Endothelial cell (in vitro differentiated cells): ENCODE measurements around the gene NKX2-4. TPM values are rescaled to one million over a fixed set of nuclear protein-coding genes. Genes with fewer than 3 reads are reported as not detected.

ENCODE experiments used
- DNase-seq: peaks from one replicate; pipeline ENCODE4 v3.0.0; 2021; ENCODE audit warnings: low spot score
- H3K27ac Mint-ChIP-seq: one replicate; pipeline ENCODE4 v1.8.0; 2021; ENCODE audit warnings: mixed read lengths, inconsistent platforms; ENCODE audit not compliant: unreplicated experiment
- H3K27me3 Mint-ChIP-seq: one replicate; pipeline ENCODE4 v1.8.0; 2021; ENCODE audit warnings: mild to moderate bottlenecking, moderate library complexity, mixed read lengths, inconsistent platforms; ENCODE audit not compliant: unreplicated experiment
- H3K36me3 Mint-ChIP-seq: one replicate; pipeline ENCODE4 v1.8.0; 2021; ENCODE audit warnings: mild to moderate bottlenecking, low read depth, mixed read lengths, inconsistent platforms; ENCODE audit not compliant: unreplicated experiment
- H3K4me1 Mint-ChIP-seq: one replicate; pipeline ENCODE4 v1.8.0; 2021; ENCODE audit warnings: mild to moderate bottlenecking, mixed read lengths, inconsistent platforms; ENCODE audit not compliant: unreplicated experiment
- H3K4me3 Mint-ChIP-seq: one replicate; pipeline ENCODE4 v1.8.0; 2021; ENCODE audit warnings: mild to moderate bottlenecking, mixed read lengths, inconsistent platforms; ENCODE audit not compliant: unreplicated experiment
- H3K9me3 Mint-ChIP-seq: one replicate; pipeline ENCODE4 v1.8.0; 2021; ENCODE audit warnings: mixed read lengths, inconsistent platforms; ENCODE audit not compliant: unreplicated experiment
- total RNA-seq: library from RNA; stranded (reverse); fragmentation: NEBNext Ultra II Directional; extraction: Animal tissue kit (Norgen Biotek cat#: 25700); gene quantifications from one replicate; pipeline ENCODE4 v1.2.1, GENCODE V29; 2021; ENCODE audit not compliant: unreplicated experiment
- TF ChIP-seq, protein P1 (sequence below): fragments of 200-600 bp; sonication (generic); IDR thresholded peaks from one replicate; pipeline ENCODE4 v1.5.0; 2021; ENCODE audit warnings: antibody characterized with exemption; ENCODE audit not compliant: unreplicated experiment

NKX2-4 gene
- total RNA-seq, 1 donor from 2014 or later: not detected

DNA sequence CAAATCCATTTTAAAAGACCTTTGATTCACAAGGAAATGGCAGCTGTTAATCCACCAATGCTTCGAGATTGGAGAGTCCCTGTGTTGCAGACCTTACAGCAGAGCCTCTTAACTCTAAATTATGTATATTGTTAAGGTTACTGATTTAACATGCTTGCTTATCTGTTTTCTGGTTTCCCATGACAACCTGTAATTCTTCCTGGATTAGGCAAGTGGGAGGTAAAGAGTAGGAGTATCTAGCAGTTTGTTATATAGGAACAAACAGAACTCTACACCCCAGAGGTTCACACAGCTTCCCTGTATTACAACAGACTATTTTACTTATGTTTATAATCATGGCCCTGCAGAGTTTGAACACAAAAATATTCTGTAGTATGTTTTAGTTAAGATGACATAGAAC lies 39.5 kb downstream of the NKX2-4 start:
- TF ChIP-seq, protein P1, sequence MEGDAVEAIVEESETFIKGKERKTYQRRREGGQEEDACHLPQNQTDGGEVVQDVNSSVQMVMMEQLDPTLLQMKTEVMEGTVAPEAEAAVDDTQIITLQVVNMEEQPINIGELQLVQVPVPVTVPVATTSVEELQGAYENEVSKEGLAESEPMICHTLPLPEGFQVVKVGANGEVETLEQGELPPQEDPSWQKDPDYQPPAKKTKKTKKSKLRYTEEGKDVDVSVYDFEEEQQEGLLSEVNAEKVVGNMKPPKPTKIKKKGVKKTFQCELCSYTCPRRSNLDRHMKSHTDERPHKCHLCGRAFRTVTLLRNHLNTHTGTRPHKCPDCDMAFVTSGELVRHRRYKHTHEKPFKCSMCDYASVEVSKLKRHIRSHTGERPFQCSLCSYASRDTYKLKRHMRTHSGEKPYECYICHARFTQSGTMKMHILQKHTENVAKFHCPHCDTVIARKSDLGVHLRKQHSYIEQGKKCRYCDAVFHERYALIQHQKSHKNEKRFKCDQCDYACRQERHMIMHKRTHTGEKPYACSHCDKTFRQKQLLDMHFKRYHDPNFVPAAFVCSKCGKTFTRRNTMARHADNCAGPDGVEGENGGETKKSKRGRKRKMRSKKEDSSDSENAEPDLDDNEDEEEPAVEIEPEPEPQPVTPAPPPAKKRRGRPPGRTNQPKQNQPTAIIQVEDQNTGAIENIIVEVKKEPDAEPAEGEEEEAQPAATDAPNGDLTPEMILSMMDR: no peak
- Mint-ChIP-seq H3K27ac (peak overlapping the region; percentile 74), H3K4me3 (no peak overlapping the region), H3K4me1 (peaks cover 25% of the 10 kb centered on the region), H3K36me3 (peaks cover 14% of the 10 kb centered on the region), H3K27me3 (no peaks in the 10 kb centered on the region), H3K9me3 (no peaks in the 10 kb centered on the region)
- DNase-seq: no peak

GRCh38 chr20:21356386-21356785 lies 40.9 kb downstream of the NKX2-4 start:
- Mint-ChIP-seq H3K27ac (no peak overlapping the region), H3K27me3 (no peaks in the 10 kb centered on the region), H3K36me3 (peaks cover 7% of the 10 kb centered on the region), H3K9me3 (no peaks in the 10 kb centered on the region), H3K4me3 (no peak overlapping the region), H3K4me1 (peaks cover 14% of the 10 kb centered on the region)
- no peak for DNase-seq
- TF ChIP-seq, protein P1: no peak

DNA sequence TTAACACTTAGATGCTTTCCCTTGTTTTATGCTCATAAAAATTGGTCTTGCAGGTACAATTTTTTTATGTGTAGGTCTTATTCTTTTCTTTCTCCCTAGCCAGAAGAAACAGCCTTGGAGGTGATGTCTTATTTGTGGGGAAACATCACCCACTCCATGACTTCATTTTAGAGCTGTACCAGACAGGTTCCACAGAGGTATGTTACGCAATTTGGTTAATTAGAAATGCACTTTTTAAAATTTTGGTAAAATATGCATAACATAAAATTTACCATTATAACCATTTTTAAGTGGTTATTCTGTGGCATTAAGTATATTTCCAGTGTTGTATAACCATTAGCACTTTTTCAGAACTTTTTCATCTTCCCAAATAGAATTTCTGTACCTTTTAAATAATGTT lies 41.3 kb downstream of the NKX2-4 start:
- Mint-ChIP-seq H3K36me3 (peaks cover 7% of the 10 kb centered on the region), H3K27ac (no peak overlapping the region), H3K4me3 (no peak overlapping the region), H3K9me3 (no peaks in the 10 kb centered on the region), H3K27me3 (no peaks in the 10 kb centered on the region), H3K4me1 (peaks cover 11% of the 10 kb centered on the region)
- DNase-seq: no peak
- TF ChIP-seq, protein P1: no peak

- Mint-ChIP-seq H3K4me3 (no peak overlapping the region), H3K9me3 (no peaks in the 10 kb centered on the region), H3K27ac (no peak overlapping the region), H3K4me1 (no peaks in the 10 kb centered on the region), H3K27me3 (no peaks in the 10 kb centered on the region), H3K36me3 (peaks cover 5% of the 10 kb centered on the region)
- TF ChIP-seq, protein P1: no peak
- no peak for DNase-seq
Observed at GRCh38 chr20:21353236-21353635, 44.1 kb downstream of the NKX2-4 start.

DNA sequence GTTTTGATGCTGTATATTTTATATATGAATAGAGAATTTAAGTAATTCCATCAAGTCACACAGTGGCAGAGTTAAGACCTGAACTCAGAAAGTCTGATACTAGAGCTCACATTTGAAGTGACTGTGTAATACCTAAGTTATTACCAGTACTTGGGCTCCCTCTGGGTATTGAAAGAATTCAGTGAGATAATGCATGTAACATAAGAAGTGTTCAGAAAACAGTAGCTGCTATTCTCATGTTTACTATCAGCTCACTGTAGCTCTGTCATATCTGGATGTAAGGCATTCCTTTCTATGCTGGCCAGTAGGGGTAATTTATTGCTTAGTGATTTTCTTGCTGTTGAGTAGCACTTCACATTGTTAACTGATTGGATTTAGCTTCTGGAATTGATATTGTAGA lies 44.6 kb downstream of the NKX2-4 start:
- H3K9me3 Mint-ChIP-seq: no peaks in the 10 kb centered on the region

More for the DNA sequence above, 44.6 kb downstream of the NKX2-4 start:
- Mint-ChIP-seq H3K36me3 (peaks cover 8% of the 10 kb centered on the region), H3K27me3 (no peaks in the 10 kb centered on the region), H3K4me3 (no peak overlapping the region), H3K4me1 (no peaks in the 10 kb centered on the region), H3K27ac (no peak overlapping the region)
- DNase-seq: no peak
- TF ChIP-seq, protein P1: no peak

Other genes starting within 250 kb of the NKX2-4 start
- 76.4 TPM for gene XRN2, start 94.2 kb downstream of the NKX2-4 start, total RNA-seq
- gene NKX2-2, start 116.5 kb upstream of the NKX2-4 start, total RNA-seq: 0.82 TPM